Activated T-cell treated with anti-CD3 and anti-CD28 coated beads, Interleukin-2, amount 50 U/mL, for 24 hours (primary cell): ENCODE results near the gene RPS15.
A peak's percentile ranks its signal among the peaks of the same experiment; 100 is the strongest.

ENCODE experiments used
- DNase-seq: peaks from one replicate; pipeline ENCODE4 v3.0.0-alpha.2; 2020
- H3K27ac Mint-ChIP-seq: 2 replicates; pipeline ENCODE4 v1.8.0; 2020; ENCODE audit warnings: mild to moderate bottlenecking, mixed read lengths
- H3K27me3 Mint-ChIP-seq: 2 replicates; pipeline ENCODE4 v1.8.0; 2020; ENCODE audit warnings: mixed read lengths
- H3K36me3 Mint-ChIP-seq: 2 replicates; pipeline ENCODE4 v1.8.0; 2020; ENCODE audit warnings: low read depth, mixed read lengths
- H3K4me1 Mint-ChIP-seq: 2 replicates; pipeline ENCODE4 v1.8.0; 2020; ENCODE audit warnings: low read depth, mixed read lengths
- H3K4me3 Mint-ChIP-seq: 2 replicates; pipeline ENCODE4 v1.8.0; 2020; ENCODE audit warnings: mild to moderate bottlenecking, moderate library complexity, mixed read lengths
- H3K9me3 Mint-ChIP-seq: 2 replicates; pipeline ENCODE4 v1.8.0; 2020; ENCODE audit warnings: mixed read lengths

Gene RPS15

GRCh38 chr19:1397838-1398237 lies 40.4 kb upstream of the RPS15 start:
- Mint-ChIP-seq H3K9me3 (no peaks in the 10 kb centered on the region), H3K4me1 (peaks cover 16% of the 10 kb centered on the region), H3K27me3 (peaks cover 4% of the 10 kb centered on the region), H3K36me3 (peaks cover 22% of the 10 kb centered on the region), H3K4me3 (no peak overlapping the region), H3K27ac (peak overlapping the region; percentile 22)
- no peak for DNase-seq

DNA sequence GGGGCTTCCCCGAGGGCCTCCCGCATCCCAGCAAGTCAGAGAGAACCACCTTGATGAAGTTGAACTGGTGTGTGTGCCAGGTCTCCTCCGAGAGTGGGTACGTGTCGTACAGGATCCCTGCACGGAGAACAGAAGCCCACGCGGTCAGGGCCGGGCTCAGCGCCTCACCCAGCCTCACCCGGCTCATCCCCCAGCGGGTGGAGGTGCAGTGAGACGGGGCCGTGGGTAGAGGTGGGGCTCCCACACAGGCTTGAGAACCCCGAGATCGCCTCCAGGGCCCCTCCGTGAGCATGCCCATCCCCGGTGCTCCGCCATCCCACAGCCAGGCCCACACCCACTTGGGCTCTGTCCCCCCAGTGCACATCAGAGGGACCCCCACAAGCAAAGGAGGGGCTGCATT lies 39.1 kb upstream of the RPS15 start:
- no peak overlapping the region for H3K4me3 Mint-ChIP-seq

GRCh38 chr19:1399745-1400144 lies 38.5 kb upstream of the RPS15 start:
- Mint-ChIP-seq H3K27ac (no peak overlapping the region), H3K4me3 (no peak overlapping the region), H3K4me1 (peaks cover 18% of the 10 kb centered on the region), H3K27me3 (peaks cover 6% of the 10 kb centered on the region), H3K36me3 (peaks cover 8% of the 10 kb centered on the region), H3K9me3 (no peaks in the 10 kb centered on the region)
- no peak for DNase-seq

More for the DNA sequence above, 39.1 kb upstream of the RPS15 start:
- H3K27ac Mint-ChIP-seq: no peak overlapping the region
- H3K9me3 Mint-ChIP-seq: no peaks in the 10 kb centered on the region
- peaks cover 18% of the 10 kb centered on the region for H3K4me1 Mint-ChIP-seq
- peaks cover 12% of the 10 kb centered on the region for H3K36me3 Mint-ChIP-seq
- peaks cover 6% of the 10 kb centered on the region for H3K27me3 Mint-ChIP-seq
- no peak for DNase-seq

- peak; percentile 51 for DNase-seq
- H3K36me3 Mint-ChIP-seq: peaks cover 8% of the 10 kb centered on the region
- peaks cover 6% of the 10 kb centered on the region for H3K27me3 Mint-ChIP-seq
- H3K9me3 Mint-ChIP-seq: no peaks in the 10 kb centered on the region
- H3K4me1 Mint-ChIP-seq: peaks cover 18% of the 10 kb centered on the region
- peak overlapping the region; percentile 52 for H3K27ac Mint-ChIP-seq
- H3K4me3 Mint-ChIP-seq: peak overlapping the region; percentile 77
Observed at GRCh38 chr19:1400281-1401137, 37.7 kb upstream of the RPS15 start.

GRCh38 chr19:1401138-1401888 lies 36.9 kb upstream of the RPS15 start, which contains the start of gene GAMT:
Gene GAMT (minus strand): TSS chr19:1401542. CDS start chr19:1401476, 66 bp downstream.
- Mint-ChIP-seq H3K27me3 (peaks cover 6% of the 10 kb centered on the region), H3K9me3 (no peaks in the 10 kb centered on the region)
- peak; percentile 80 for DNase-seq

DNA sequence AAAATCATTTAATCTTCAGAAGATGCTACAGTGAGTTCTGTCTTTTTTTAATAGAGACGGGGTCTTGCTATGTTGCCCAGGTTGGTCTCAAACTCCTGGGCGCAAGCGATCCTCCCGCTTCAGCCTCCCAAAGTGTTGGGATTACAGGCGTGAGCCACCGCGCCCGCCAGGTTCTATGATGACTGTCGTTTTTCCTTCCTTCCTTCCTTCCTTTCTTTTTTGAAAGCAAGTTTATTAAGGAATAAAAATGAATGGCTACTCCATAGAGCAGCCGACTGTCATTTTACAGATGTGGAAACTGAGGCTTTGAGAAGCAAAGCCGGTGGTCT lies 36.3 kb upstream of the RPS15 start:
- DNase-seq: no peak
- peaks cover 8% of the 10 kb centered on the region for H3K36me3 Mint-ChIP-seq
- H3K27me3 Mint-ChIP-seq: peaks cover 6% of the 10 kb centered on the region
- H3K4me1 Mint-ChIP-seq: peaks cover 18% of the 10 kb centered on the region
- no peaks in the 10 kb centered on the region for H3K9me3 Mint-ChIP-seq
- H3K27ac Mint-ChIP-seq: no peak overlapping the region
- H3K4me3 Mint-ChIP-seq: peak overlapping the region; percentile 61

More at GRCh38 chr19:1401138-1401888, 36.9 kb upstream of the RPS15 start, which contains the start of gene GAMT:
- Mint-ChIP-seq H3K4me3 (peak within 1 kb of the TSS; percentile 77), H3K36me3 (peaks cover 8% of the 10 kb centered on the region), H3K4me1 (peaks cover 14% of the 10 kb centered on the region), H3K27ac (peak within 1 kb of the TSS; percentile 22)

GRCh38 chr19:1402411-1403070 lies 35.7 kb upstream of the RPS15 start:
- H3K4me1 Mint-ChIP-seq: peaks cover 18% of the 10 kb centered on the region
- peaks cover 6% of the 10 kb centered on the region for H3K27me3 Mint-ChIP-seq
- H3K4me3 Mint-ChIP-seq: peak overlapping the region; percentile 50
- peak overlapping the region; percentile 6 for H3K27ac Mint-ChIP-seq
- DNase-seq: no peak
- no peaks in the 10 kb centered on the region for H3K9me3 Mint-ChIP-seq
- H3K36me3 Mint-ChIP-seq: peaks cover 6% of the 10 kb centered on the region

- H3K4me1 Mint-ChIP-seq: peaks cover 44% of the 10 kb centered on the region
- H3K36me3 Mint-ChIP-seq: peaks cover 35% of the 10 kb centered on the region
- peak; percentile 100 for DNase-seq
- peaks cover 6% of the 10 kb centered on the region for H3K27me3 Mint-ChIP-seq
- peak overlapping the region; percentile 68 for H3K4me3 Mint-ChIP-seq
- peak overlapping the region; percentile 86 for H3K27ac Mint-ChIP-seq
- H3K9me3 Mint-ChIP-seq: no peaks in the 10 kb centered on the region
Observed at GRCh38 chr19:1406774-1407527, 31.2 kb upstream of the RPS15 start.

- Mint-ChIP-seq H3K27ac (peak within 1 kb of the TSS; percentile 97), H3K9me3 (no peaks in the 10 kb centered on the region), H3K4me1 (peaks cover 49% of the 10 kb centered on the region), H3K36me3 (peaks cover 41% of the 10 kb centered on the region), H3K4me3 (peak within 1 kb of the TSS; percentile 96), H3K27me3 (peaks cover 2% of the 10 kb centered on the region)
- DNase-seq: peak; percentile 73
Observed at GRCh38 chr19:1407528-1408299, 30.5 kb upstream of the RPS15 start, which contains the start of gene DAZAP1. Gene DAZAP1 (plus strand): TSS chr19:1407586. CDS start chr19:1407774, 188 bp downstream.

GRCh38 chr19:1408300-1409203 lies 29.6 kb upstream of the RPS15 start:
- Mint-ChIP-seq H3K27me3 (no peaks in the 10 kb centered on the region), H3K4me1 (peaks cover 53% of the 10 kb centered on the region), H3K4me3 (peak overlapping the region; percentile 96), H3K27ac (peak overlapping the region; percentile 97), H3K36me3 (peaks cover 50% of the 10 kb centered on the region), H3K9me3 (no peaks in the 10 kb centered on the region)
- peak; percentile 76 for DNase-seq

- H3K27ac Mint-ChIP-seq: peak overlapping the region; percentile 97
- H3K36me3 Mint-ChIP-seq: peaks cover 57% of the 10 kb centered on the region
- peak overlapping the region; percentile 96 for H3K4me3 Mint-ChIP-seq
- H3K27me3 Mint-ChIP-seq: no peaks in the 10 kb centered on the region
- DNase-seq: no peak
- H3K4me1 Mint-ChIP-seq: peaks cover 60% of the 10 kb centered on the region
- no peaks in the 10 kb centered on the region for H3K9me3 Mint-ChIP-seq
Observed at GRCh38 chr19:1409204-1410005, 28.8 kb upstream of the RPS15 start.
